Esophagus muscularis mucosa (tissue), 4 donors: Measurements from ENCODE around the gene KLRB1. TPM values are rescaled to one million over a fixed set of nuclear protein-coding genes. Genes with fewer than 3 reads are reported as not detected.

Experiments used
- DNase-seq: peaks from one replicate; pipeline ENCODE4 v3.0.0-alpha.2; 2017; ENCODE audit errors: extremely low spot score
- H3K27ac ChIP-seq, 4 donors: fragments of 200-600 bp; sonication (generic); replicated peaks in 1 of 4; 1 replicate in 3 of 4; 2 replicates in 1 of 4; pipeline ENCODE4 v1.5.1; 2016 to 2019; ENCODE audit warnings: mild to moderate bottlenecking in 1 of 4
- H3K27me3 ChIP-seq, 4 donors: fragments of 200-600 bp; sonication (generic); one replicate each; pipeline versions ENCODE4 v1.5.1 to v1.6.0; 2016 to 2019
- H3K36me3 ChIP-seq, 4 donors: fragments of 200-600 bp; sonication (generic); one replicate each; pipeline ENCODE4 v1.5.1; 2016 to 2019
- H3K4me1 ChIP-seq, 4 donors: fragments of 200-600 bp; sonication (generic); one replicate each; pipeline ENCODE4 v1.5.1; 2016 to 2019
- H3K4me3 ChIP-seq, 4 donors: fragments of 200-600 bp; sonication (generic); 1 replicate in 2 of 4; 2 replicates in 2 of 4; pipeline ENCODE4 v1.5.1; 2016 to 2019; ENCODE audit warnings: mild to moderate bottlenecking in 4 of 4, moderate library complexity in 1 of 4
- H3K9me3 ChIP-seq, 4 donors: fragments of 200-600 bp; sonication (generic); 1 replicate in 3 of 4; 2 replicates in 1 of 4; pipeline ENCODE4 v1.5.1; 2016 to 2019
- EP300 ChIP-seq: sonication (generic); formaldehyde crosslinking; IDR thresholded peaks from one replicate; pipeline ENCODE4 v1.6.1; 2017; ENCODE audit warnings: antibody characterized with exemption
- POLR2A ChIP-seq: fragments of 450-650 bp; IDR thresholded peaks from one replicate; pipeline ENCODE4 v1.6.1; 2017; ENCODE audit warnings: antibody characterized with exemption, moderate library complexity, mild to moderate bottlenecking, low read depth
- POLR2AphosphoS5 ChIP-seq, 2 donors: sonication (generic); formaldehyde crosslinking; IDR thresholded peaks; one replicate each; pipeline ENCODE4 v1.6.1; 2017; ENCODE audit warnings: antibody characterized with exemption in 2 of 2
- WGBS: methylation state at CpG from one replicate; pipeline ENCODE4 v1.1.5; 2018; 5-methylcytosine and 5-hydroxymethylcytosine counted together
- intact Hi-C: fragments of 100-400 bp; cut with DNase I; formaldehyde crosslinking; loops from one replicate; pipeline ENCODE4 v1.15.1; 2023
- total RNA-seq, 4 donors: library from RNA; depleted of rRNA; stranded (reverse); fragments of >200 nt; gene quantifications; one replicate each; pipeline versions ENCODE4 v1.1.0 to v1.2.1, GENCODE V29; 2016
- TF ChIP-seq, protein P1 (sequence below), 3 experiments: fragments of 200-600 bp in 2 of 3; fragments of 450-650 bp in 1 of 3; sonication (generic) in 2 of 3; IDR thresholded peaks; one replicate each; pipeline ENCODE4 v1.5.1; 2017 to 2019; ENCODE audit warnings: antibody characterized with exemption in 3 of 3, mild to moderate bottlenecking in 2 of 3, moderate library complexity in 1 of 3

The KLRB1 gene
- 1 to 10 TPM in 1 of 4 donors, under 1 TPM in 2, not detected in 1; 0.23 to 1.5 (median 0.52) TPM for total RNA-seq

- Histone ChIP-seq H3K27me3 (no peaks in the 10 kb centered on the region), H3K27ac (no peak within 1 kb of the TSS), H3K36me3 (no peaks in the 10 kb centered on the region), H3K9me3 (no peaks in the 10 kb centered on the region), H3K4me1 (no peaks in the 10 kb centered on the region), H3K4me3 (no peak within 1 kb of the TSS)
- WGBS = 83% methylated on average over 2 of the region's 2 CpGs
- TF ChIP-seq, protein P1, sequence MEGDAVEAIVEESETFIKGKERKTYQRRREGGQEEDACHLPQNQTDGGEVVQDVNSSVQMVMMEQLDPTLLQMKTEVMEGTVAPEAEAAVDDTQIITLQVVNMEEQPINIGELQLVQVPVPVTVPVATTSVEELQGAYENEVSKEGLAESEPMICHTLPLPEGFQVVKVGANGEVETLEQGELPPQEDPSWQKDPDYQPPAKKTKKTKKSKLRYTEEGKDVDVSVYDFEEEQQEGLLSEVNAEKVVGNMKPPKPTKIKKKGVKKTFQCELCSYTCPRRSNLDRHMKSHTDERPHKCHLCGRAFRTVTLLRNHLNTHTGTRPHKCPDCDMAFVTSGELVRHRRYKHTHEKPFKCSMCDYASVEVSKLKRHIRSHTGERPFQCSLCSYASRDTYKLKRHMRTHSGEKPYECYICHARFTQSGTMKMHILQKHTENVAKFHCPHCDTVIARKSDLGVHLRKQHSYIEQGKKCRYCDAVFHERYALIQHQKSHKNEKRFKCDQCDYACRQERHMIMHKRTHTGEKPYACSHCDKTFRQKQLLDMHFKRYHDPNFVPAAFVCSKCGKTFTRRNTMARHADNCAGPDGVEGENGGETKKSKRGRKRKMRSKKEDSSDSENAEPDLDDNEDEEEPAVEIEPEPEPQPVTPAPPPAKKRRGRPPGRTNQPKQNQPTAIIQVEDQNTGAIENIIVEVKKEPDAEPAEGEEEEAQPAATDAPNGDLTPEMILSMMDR (IDR thresholded peaks at IDR 0.05) = no peak
- no peak for TF ChIP-seq POLR2A
- TF ChIP-seq POLR2AphosphoS5 (IDR thresholded peaks at IDR 0.05) = no peak
- TF ChIP-seq EP300 = no peak
- intact Hi-C loops = no loop called here
- no peak for DNase-seq
Observed at GRCh38 chr12:9607716-9608115, at the start of gene KLRB1. TSS of gene KLRB1 (minus strand) at chr12:9607916. CDS start at chr12:9607839, 77 bp downstream.

DNA sequence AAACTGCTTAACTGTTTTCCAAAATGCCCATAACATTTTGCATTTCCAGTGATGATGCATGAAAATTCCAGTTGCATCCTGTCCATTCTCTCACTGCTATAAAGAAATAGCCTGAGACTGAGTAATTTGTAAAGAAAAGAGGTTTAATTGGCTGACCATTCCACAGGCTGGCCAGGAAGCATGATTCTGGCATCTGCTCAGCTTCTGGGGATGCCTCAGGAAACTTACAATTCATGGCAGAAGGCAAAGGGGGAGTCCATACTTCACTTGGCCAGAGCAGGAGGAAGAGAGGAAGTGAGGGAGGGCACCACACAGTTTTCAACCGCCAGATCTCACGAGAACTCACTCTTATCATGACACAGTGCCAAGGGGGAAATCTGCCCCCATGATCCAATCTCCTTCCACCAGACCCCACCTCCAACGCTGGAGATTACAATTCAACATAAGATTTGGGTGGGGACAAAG lies 43.6 kb upstream of the KLRB1 start:
- TF ChIP-seq EP300 = no peak
- no peak for TF ChIP-seq POLR2A
- TF ChIP-seq, protein P1 (IDR thresholded peaks at IDR 0.05) = no peak
- TF ChIP-seq POLR2AphosphoS5 (IDR thresholded peaks at IDR 0.05) = no peak
- no peak for DNase-seq
- 71% methylated on average over 3 of the region's 3 CpGs for WGBS

DNA sequence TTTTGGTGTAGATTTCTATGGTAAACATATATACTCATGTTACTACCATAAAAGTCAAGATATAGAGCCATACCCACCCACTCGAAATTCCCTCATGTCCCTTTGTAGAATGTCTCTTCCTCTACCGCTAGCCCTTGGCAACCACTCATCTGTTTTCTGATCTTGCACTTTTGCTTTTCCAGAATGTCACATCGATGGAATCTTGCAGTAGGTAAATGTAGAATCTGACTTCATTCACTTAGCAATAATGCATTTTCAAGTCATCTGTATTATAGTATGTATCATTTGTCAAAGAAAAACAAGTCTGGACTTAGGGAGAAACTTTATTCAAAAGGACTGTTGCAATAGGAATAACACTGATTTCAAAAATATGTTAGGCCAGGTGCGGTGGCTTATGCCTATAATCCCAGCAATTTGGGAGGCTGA lies 42.4 kb upstream of the KLRB1 start:
- DNase-seq = no peak
- Histone ChIP-seq H3K4me3 (peak overlapping the region; percentile 53 to 78 (median 70)), H3K36me3 (peaks cover 0 to 19% (median 16%) of the 10 kb centered on the region in 4 donors), H3K27me3 (no peaks in the 10 kb centered on the region), H3K4me1 (peaks cover 15 to 40% (median 32%) of the 10 kb centered on the region in 4 donors), H3K27ac (peak overlapping the region; percentile 83 to 87 (median 86)), H3K9me3 (no peaks in the 10 kb centered on the region)
- no peak for TF ChIP-seq POLR2A
- no peak for TF ChIP-seq POLR2AphosphoS5 (IDR thresholded peaks at IDR 0.05)
- TF ChIP-seq, protein P1 (IDR thresholded peaks at IDR 0.05) = no peak
- no peak for TF ChIP-seq EP300
- 56% methylated on average over 4 of the region's 4 CpGs for WGBS
- intact Hi-C loops = no loop called here

More for the DNA sequence above, 43.6 kb upstream of the KLRB1 start:
- no peaks in the 10 kb centered on the region for H3K27me3 ChIP-seq
- intact Hi-C loops = no loop called here
- no peak overlapping the region for H3K4me3 ChIP-seq
- peaks cover 15 to 40% (median 32%) of the 10 kb centered on the region in 4 donors for H3K4me1 ChIP-seq
- no peaks in the 10 kb centered on the region for H3K9me3 ChIP-seq
- peak overlapping the region; percentile 83 to 87 (median 86) for H3K27ac ChIP-seq
- peaks cover 0 to 27% (median 21%) of the 10 kb centered on the region in 4 donors for H3K36me3 ChIP-seq

DNA sequence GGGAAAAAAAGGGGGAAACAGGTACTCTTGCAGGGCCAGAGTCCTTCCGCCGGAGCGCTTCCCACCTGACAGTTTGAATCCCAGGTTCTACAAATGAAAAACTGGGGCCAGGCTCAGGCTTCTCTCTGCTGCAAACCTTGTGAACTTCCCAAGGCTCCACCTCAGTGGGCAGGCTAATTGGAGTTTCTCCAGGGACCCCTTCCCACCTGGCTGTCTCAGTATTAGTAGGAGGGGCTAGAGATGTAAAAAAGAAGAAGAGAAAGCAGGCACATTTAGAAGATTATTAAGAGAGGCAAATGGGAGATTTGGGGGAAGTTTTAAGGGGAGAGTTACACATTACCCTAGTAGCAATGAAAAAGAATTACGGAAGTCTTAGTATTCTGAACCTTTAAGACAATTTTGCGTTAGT lies 41.8 kb upstream of the KLRB1 start:
- H3K27ac ChIP-seq = peak overlapping the region; percentile 83 to 87 (median 86)
- intact Hi-C loops = no loop called here
- WGBS = 61% methylated on average over 5 of the region's 5 CpGs

More for the DNA sequence above, 41.8 kb upstream of the KLRB1 start:
- H3K9me3 ChIP-seq = no peaks in the 10 kb centered on the region
- peaks cover 0 to 13% (median 11%) of the 10 kb centered on the region in 4 donors for H3K36me3 ChIP-seq
- no peak for DNase-seq
- H3K27me3 ChIP-seq = no peaks in the 10 kb centered on the region
- peaks cover 15 to 40% (median 32%) of the 10 kb centered on the region in 4 donors for H3K4me1 ChIP-seq
- TF ChIP-seq, protein P1 (IDR thresholded peaks at IDR 0.05) = no peak
- no peak for TF ChIP-seq POLR2A
- peak overlapping the region; percentile 53 to 78 (median 70) for H3K4me3 ChIP-seq
